HepG2 (cell line): ENCODE measurements around the gene PCYT2. TPM values are rescaled to one million over a fixed set of nuclear protein-coding genes. Genes with fewer than 3 reads are reported as not detected.
A peak's percentile ranks its signal among the peaks of the same experiment; 100 is the strongest.

Experiments
- DPF2 ChIP-seq: sonication (generic); formaldehyde crosslinking; IDR thresholded peaks from 2 replicates; pipeline ENCODE4 v1.4.0; 2020; ENCODE audit warnings: mild to moderate bottlenecking, low read depth, missing genetic modification reagents, borderline replicate concordance
- IKZF4 ChIP-seq: sonication (generic); formaldehyde crosslinking; IDR thresholded peaks from 2 replicates; pipeline ENCODE4 v1.5.1; 2020; ENCODE audit warnings: borderline replicate concordance, mild to moderate bottlenecking, low read depth, missing genetic modification reagents; ENCODE audit errors: not compliant biosample characterization
- LBX2 ChIP-seq: sonication (generic); formaldehyde crosslinking; IDR thresholded peaks from 2 replicates; pipeline ENCODE4 v1.5.0; 2020; ENCODE audit warnings: missing genetic modification reagents, mild to moderate bottlenecking, borderline replicate concordance
- SCMH1 ChIP-seq: sonication (generic); formaldehyde crosslinking; IDR thresholded peaks from 2 replicates; pipeline ENCODE4 v1.9.0; 2021; ENCODE audit warnings: missing genetic modification reagents, mild to moderate bottlenecking, borderline replicate concordance
- TFDP2 ChIP-seq: sonication (generic); formaldehyde crosslinking; IDR thresholded peaks from 2 replicates; pipeline ENCODE4 v1.4.0; 2020; ENCODE audit warnings: missing genetic modification reagents
- TRIM24 ChIP-seq: sonication (generic); formaldehyde crosslinking; IDR thresholded peaks from 2 replicates; pipeline ENCODE4 v1.8.0; 2022; ENCODE audit warnings: mild to moderate bottlenecking, missing genetic modification reagents
- ZC3H13 ChIP-seq: sonication (generic); formaldehyde crosslinking; IDR thresholded peaks from 2 replicates; pipeline ENCODE4 v1.8.1; 2023; ENCODE audit warnings: mild to moderate bottlenecking, missing genetic modification reagents, moderate library complexity
- ZNF251 ChIP-seq: sonication (generic); formaldehyde crosslinking; IDR thresholded peaks from 2 replicates; pipeline ENCODE4 v1.9.0; 2021; ENCODE audit warnings: mild to moderate bottlenecking, missing genetic modification reagents
- ZNF33A ChIP-seq: sonication (generic); formaldehyde crosslinking; IDR thresholded peaks from 2 replicates; pipeline ENCODE4 v1.5.1; 2020; ENCODE audit warnings: missing genetic modification reagents, mild to moderate bottlenecking, moderate library complexity, borderline replicate concordance
- polyA plus RNA-seq, 8 experiments: library from polyadenylated mRNA; depleted of rRNA in 3 of 8; stranded (reverse) in 7 of 8; unstranded in 1 of 8; fragments of >200 nt; fragmentation: Illumina TruSeq in 4 of 8; extraction: Trizol in 4 of 8; gene quantifications; 2 replicates each; pipeline versions ENCODE4 v1.2.1 to v1.2.3, GENCODE V29; 2011 to 2016; ENCODE audit warnings: low read depth in 4 of 8, missing spikeins in 1 of 8, mixed read lengths in 1 of 8; ENCODE audit not compliant: insufficient read depth in 1 of 8
- total RNA-seq, 5 experiments: library from RNA; depleted of rRNA; stranded (reverse); fragments of >200 nt; fragmentation: Illumina TruSeq; extraction: Trizol; gene quantifications; 2 replicates each; pipeline ENCODE4 v1.2.3, GENCODE V29; 2016; ENCODE audit warnings: low read depth in 1 of 5
- TF ChIP-seq, protein P1 (sequence below): sonication (generic); formaldehyde crosslinking; IDR thresholded peaks from 2 replicates; pipeline ENCODE4 v1.4.0; 2020; ENCODE audit warnings: mild to moderate bottlenecking, missing genetic modification reagents
- TF ChIP-seq, protein P2 (sequence below): sonication (generic); formaldehyde crosslinking; IDR thresholded peaks from 2 replicates; pipeline ENCODE4 v1.8.1; 2022; ENCODE audit warnings: low read depth, mild to moderate bottlenecking, missing genetic modification reagents
- TF ChIP-seq, protein P3 (sequence below): sonication (generic); formaldehyde crosslinking; conservative IDR thresholded peaks from 2 replicates; pipeline ENCODE4 v1.8.0; 2022; ENCODE audit warnings: mild to moderate bottlenecking, moderate library complexity, missing genetic modification reagents

Gene PCYT2
- total and polyA plus RNA-seq, 2 of the 13 experiments (the other 11 are each of a cell fraction or from before 2014, with no cell fraction given) = 147 to 297 TPM

- TF ChIP-seq LBX2 (CRISPR knock-in tag) (no peak), ZNF33A (CRISPR knock-in tag) (no peak), IKZF4 (CRISPR knock-in tag) (no peak), DPF2 (CRISPR knock-in tag) (0 out of 2 replicates have a peak, but pooled peaks have one; percentile 26), TFDP2 (CRISPR knock-in tag) (no peak), ZC3H13 (CRISPR knock-in tag) (no peak), TRIM24 (CRISPR knock-in tag) (no peak), ZNF251 (CRISPR knock-in tag) (0 out of 2 replicates have a peak, but pooled peaks have one; percentile 72), SCMH1 (CRISPR knock-in tag) (no peak)
- TF ChIP-seq, protein P1, sequence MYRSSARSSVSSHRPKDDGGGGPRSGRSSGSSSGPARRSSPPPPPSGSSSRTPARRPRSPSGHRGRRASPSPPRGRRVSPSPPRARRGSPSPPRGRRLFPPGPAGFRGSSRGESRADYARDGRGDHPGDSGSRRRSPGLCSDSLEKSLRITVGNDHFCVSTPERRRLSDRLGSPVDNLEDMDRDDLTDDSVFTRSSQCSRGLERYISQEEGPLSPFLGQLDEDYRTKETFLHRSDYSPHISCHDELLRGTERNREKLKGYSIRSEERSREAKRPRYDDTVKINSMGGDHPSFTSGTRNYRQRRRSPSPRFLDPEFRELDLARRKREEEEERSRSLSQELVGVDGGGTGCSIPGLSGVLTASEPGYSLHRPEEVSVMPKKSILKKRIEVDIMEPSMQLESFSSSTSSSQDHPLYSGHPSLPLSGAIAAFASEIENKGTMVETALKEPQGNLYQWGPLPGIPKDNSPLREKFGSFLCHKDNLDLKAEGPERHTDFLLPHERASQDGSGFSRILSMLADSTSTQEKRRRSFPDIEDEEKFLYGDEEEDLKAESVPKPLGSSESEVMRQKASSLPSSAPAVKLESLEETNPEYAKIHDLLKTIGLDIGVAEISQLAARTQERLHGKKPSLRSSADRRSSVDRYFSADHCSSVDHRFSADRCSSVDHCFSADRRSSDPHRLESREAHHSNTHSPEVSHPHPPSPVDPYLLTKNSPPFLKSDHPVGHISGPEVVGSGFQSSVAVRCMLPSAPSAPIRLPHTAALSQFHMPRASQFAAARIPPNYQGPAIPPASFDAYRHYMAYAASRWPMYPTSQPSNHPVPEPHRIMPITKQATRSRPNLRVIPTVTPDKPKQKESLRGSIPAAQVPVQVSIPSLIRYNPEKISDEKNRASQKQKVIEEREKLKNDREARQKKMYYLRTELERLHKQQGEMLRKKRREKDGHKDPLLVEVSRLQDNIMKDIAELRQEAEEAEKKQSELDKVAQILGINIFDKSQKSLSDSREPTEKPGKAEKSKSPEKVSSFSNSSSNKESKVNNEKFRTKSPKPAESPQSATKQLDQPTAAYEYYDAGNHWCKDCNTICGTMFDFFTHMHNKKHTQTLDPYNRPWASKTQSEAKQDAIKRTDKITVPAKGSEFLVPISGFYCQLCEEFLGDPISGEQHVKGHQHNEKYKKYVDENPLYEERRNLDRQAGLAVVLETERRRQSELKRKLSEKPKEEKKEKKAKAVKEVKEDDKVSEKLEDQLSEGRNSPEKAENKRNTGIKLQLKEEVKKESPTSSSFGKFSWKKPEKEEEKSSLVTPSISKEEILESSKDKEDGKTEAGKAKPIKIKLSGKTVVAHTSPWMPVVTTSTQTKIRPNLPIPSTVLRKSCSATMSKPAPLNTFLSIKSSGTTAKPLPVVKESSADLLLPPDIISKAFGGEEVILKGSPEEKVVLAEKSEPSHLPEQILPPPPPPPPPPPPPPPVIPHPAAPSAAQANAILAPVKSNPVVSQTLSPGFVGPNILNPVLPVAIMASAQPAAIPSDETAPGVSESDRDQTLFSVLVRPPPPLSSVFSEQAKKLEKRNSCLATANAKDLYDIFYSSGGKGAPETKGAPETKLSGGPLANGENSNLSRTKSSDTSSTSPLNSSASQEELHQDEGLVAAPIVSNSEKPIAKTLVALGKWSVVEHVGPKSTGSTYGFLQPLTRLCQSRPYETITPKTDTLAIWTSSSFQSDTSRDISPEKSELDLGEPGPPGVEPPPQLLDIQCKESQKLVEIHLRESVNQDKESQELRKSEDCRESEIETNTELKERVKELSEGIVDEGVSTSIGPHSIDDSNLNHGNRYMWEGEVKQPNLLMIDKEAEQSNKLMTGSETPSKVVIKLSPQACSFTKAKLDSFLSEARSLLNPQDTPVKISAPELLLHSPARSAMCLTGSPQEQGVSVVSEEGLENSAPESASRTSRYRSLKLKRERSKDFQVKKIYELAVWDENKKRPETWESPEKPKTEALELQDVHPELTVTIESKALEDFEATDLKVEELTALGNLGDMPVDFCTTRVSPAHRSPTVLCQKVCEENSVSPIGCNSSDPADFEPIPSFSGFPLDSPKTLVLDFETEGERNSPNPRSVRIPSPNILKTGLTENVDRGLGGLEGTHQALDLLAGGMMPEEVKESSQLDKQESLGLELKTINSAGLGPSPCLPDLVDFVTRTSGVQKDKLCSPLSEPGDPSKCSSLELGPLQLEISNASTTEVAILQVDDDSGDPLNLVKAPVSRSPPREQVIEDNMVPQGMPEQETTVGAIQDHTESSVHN (CRISPR knock-in tag) = 0 out of 2 replicates have a peak, but pooled peaks have one; percentile 52
- TF ChIP-seq, protein P2, sequence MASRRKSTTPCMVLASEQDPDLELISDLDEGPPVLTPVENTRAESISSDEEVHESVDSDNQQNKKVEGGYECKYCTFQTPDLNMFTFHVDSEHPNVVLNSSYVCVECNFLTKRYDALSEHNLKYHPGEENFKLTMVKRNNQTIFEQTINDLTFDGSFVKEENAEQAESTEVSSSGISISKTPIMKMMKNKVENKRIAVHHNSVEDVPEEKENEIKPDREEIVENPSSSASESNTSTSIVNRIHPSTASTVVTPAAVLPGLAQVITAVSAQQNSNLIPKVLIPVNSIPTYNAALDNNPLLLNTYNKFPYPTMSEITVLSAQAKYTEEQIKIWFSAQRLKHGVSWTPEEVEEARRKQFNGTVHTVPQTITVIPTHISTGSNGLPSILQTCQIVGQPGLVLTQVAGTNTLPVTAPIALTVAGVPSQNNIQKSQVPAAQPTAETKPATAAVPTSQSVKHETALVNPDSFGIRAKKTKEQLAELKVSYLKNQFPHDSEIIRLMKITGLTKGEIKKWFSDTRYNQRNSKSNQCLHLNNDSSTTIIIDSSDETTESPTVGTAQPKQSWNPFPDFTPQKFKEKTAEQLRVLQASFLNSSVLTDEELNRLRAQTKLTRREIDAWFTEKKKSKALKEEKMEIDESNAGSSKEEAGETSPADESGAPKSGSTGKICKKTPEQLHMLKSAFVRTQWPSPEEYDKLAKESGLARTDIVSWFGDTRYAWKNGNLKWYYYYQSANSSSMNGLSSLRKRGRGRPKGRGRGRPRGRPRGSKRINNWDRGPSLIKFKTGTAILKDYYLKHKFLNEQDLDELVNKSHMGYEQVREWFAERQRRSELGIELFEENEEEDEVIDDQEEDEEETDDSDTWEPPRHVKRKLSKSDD (CRISPR knock-in tag) = no peak
- TF ChIP-seq, protein P3, sequence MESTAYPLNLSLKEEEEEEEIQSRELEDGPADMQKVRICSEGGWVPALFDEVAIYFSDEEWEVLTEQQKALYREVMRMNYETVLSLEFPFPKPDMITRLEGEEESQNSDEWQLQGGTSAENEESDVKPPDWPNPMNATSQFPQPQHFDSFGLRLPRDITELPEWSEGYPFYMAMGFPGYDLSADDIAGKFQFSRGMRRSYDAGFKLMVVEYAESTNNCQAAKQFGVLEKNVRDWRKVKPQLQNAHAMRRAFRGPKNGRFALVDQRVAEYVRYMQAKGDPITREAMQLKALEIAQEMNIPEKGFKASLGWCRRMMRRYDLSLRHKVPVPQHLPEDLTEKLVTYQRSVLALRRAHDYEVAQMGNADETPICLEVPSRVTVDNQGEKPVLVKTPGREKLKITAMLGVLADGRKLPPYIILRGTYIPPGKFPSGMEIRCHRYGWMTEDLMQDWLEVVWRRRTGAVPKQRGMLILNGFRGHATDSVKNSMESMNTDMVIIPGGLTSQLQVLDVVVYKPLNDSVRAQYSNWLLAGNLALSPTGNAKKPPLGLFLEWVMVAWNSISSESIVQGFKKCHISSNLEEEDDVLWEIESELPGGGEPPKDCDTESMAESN (CRISPR knock-in tag) = no peak; the same call in 1 of the 2 replicates
Measured at GRCh38 chr17:81863123-81863675, 48.0 kb downstream of the PCYT2 start (continued).
